SW480 (cell line): Measurements from ENCODE around the gene SPINK8.
"Not testable (repeated sequence)": the region's sequence is repeated elsewhere in the genome, so short reads cannot be mapped to it uniquely, and the experiment has no call there.

Source experiments
- DNase-seq: peaks from one replicate; pipeline ENCODE4 v3.0.0-alpha.2; 2016; ENCODE audit warnings: low spot score

The SPINK8 gene

GRCh38 chr3:48278884-48279559 is 54.4 kb downstream of the SPINK8 start:
- no peak for DNase-seq

GRCh38 chr3:48276911-48277641 is 56.4 kb downstream of the SPINK8 start:
- DNase-seq, result no peak

DNA sequence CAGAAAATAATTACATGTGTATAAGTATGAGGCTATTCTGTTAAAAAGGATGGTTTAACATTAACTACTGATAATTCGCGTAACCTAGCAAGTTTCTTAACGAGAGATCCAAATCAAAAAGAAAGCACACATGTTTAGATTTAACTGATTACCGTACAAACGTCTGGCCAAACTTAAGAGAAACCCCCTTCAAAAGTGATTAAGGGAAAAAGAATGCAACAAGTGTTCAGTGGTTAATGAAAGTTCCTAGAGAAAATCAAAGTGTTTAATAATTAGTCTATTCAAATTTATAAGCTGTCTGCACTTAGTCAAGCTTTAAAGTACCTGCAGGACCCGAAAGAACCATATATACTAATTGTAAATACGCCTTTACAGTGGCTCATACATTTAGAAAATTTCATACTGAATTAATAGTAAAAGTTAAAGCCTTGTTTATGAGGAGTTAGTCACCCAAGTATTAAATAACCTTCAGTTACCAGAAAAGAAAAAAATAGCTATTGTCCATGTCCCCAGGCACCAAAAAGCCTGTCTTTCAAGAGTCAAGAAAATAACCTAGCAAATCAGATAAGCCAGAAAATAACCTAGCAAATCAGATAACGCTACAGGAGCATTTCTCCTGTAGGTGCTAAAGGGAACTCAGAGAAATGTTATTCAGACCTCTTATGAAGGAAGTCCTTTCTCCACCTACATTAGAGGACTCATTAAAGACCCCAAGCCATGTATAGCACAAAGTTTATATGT is 58.0 kb downstream of the SPINK8 start:
- DNase-seq, result no peak

DNA sequence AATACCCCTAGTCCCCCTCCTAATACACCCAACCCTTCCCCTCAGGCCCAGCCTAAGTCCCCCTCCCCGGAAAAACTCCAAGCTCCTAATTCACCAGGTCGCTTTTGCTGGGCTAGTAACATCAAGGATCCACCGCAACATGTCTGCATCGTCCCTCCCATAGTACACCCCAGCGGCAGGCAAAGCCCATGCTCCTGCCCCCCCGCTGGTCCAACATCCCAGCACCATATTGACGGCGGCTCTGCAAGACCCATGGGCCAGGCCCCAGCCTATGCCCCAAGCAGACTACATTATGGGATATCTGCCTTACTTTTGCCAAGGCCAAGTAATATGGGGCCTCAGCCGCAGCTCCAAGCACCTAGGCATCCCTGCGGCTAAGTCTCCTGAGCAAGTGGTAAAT is 59.0 kb downstream of the SPINK8 start:
- no peak for DNase-seq

DNA sequence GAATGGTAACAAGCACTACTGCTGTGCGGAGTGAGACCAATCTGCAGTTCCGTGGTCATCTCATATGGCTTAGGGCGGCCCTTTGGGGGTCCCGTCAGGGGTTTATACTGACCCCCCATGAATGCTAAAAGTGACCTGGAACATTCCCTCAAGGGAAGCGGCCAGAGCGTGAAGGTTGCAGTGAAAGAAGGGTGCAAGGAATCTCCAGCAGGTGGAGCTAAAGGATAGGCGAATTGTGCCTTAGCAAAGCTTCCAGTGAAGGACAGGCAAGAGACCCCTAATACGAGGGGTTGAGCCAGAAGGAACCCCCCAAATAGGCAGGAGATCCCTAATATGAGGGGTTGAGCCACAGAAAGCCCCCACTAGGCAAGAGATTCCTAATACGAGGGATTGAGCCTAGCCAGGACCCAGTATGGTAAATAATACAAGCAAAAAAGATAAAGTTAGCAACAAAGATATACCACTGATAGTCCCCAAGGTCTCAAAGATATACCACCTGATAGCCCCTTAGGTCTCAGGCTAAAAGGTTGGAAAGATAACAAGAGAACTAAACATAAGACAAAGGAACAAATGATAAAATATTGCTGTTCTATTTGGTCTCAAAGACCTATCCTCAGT is 59.8 kb downstream of the SPINK8 start:
- DNase-seq, result peak; percentile 60

GRCh38 chr3:48271763-48272498 is 61.5 kb downstream of the SPINK8 start:
- no peak for DNase-seq

GRCh38 chr3:48271223-48271622 is 62.2 kb downstream of the SPINK8 start:
- DNase-seq, result not testable (repeated sequence)

- DNase-seq, result no peak
Observed at GRCh38 chr3:48270306-48270705, 63.2 kb downstream of the SPINK8 start.

GRCh38 chr3:48269592-48269991 is 63.9 kb downstream of the SPINK8 start:
- no peak for DNase-seq

DNA sequence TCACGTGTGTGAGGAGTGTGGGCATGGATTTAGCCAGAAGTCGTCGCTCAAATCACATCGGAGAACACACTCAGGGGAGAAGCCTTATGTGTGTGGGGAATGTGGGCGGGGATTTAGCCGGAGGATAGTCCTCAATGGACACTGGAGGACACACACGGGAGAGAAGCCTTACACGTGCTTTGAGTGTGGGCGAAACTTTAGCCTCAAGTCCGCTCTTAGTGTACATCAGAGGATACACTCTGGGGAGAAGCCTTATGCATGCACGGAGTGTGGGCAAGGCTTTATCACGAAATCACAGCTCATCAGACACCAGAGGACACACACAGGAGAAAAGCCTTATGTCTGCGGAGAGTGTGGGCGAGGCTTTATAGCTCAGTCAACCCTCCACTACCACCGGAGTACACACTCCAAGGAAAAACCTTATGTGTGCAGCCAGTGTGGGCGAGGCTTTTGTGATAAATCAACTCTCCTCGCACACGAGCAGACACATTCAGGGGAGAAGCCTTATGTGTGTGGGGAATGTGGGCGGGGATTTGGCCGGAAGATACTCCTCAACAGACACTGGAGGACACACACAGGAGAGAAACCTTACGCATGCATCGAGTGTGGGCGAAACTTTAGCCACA is 64.4 kb downstream of the SPINK8 start:
- DNase-seq, result peak; percentile 78

DNA sequence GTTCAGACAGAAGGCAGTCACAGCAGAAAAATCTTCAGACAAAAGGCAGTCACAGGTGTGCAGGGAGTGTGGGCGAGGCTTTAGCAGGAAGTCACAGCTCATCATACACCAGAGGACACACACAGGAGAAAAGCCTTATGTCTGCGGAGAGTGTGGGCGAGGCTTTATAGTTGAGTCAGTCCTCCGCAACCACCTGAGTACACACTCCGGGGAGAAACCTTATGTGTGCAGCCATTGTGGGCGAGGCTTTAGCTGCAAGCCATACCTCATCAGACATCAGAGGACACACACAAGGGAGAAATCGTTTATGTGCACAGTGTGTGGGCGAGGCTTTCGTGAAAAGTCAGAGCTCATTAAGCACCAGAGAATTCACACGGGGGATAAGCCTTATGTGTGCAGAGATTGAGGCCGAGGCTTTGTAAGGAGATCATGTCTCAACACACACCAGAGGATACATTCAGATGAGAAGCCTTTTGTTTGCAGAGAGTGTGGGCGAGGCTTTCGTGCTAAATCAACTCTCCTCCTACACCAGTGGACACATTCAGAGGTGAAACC is 65.0 kb downstream of the SPINK8 start:
- peak; percentile 98 for DNase-seq

DNA sequence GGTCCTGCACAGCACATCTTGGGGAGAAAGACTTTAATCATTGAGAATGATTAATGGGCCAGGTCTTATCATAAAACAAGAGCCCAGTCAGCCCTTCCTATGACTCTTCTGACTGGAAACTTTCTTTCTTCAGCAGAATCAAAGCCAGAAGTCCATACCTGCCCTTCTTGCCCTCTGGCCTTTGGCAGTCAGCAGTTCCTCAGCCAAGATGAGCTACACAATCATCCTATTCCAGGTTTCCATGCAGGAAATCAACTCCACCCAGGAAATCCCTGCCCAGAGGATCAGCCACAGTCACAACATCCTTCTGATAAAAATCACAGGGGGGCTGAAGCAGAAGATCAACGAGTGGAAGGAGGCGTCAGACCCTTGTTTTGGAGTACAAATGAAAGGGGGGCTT is 65.7 kb downstream of the SPINK8 start:
- no peak for DNase-seq

GRCh38 chr3:48258530-48258929 is 74.9 kb downstream of the SPINK8 start:
- no peak for DNase-seq
